Trophoblast cell (in vitro differentiated cells and primary cell): ENCODE measurements around the gene DHRS1.

Source experiments
- DNase-seq, 2 donors: peaks; one replicate each; pipeline ENCODE4 v3.0.0-alpha.2; 2016
- H2AFZ ChIP-seq: 2 replicates; pipeline ENCODE4 v1.6.1; 2013; ENCODE audit warnings: low read length, moderate library complexity, mild to moderate bottlenecking; ENCODE audit not compliant: insufficient read depth, poor library complexity
- H2AK5ac ChIP-seq: 2 replicates; pipeline ENCODE4 v1.6.1; 2013; ENCODE audit warnings: mild to moderate bottlenecking, low read length
- H2BK120ac ChIP-seq: 2 replicates; pipeline ENCODE4 v1.6.1; 2013; ENCODE audit warnings: low read length, mild to moderate bottlenecking, moderate library complexity; ENCODE audit not compliant: insufficient read depth, poor library complexity
- H2BK12ac ChIP-seq: 2 replicates; pipeline ENCODE4 v1.6.1; 2013; ENCODE audit warnings: mild to moderate bottlenecking, low read length, moderate library complexity
- H2BK5ac ChIP-seq: 2 replicates; pipeline ENCODE4 v1.6.1; 2013; ENCODE audit warnings: low read length, low read depth, moderate library complexity, mild to moderate bottlenecking; ENCODE audit not compliant: poor library complexity
- H3K14ac ChIP-seq: 2 replicates; pipeline ENCODE4 v1.6.1; 2013; ENCODE audit warnings: mild to moderate bottlenecking, low read length
- H3K18ac ChIP-seq: 2 replicates; pipeline ENCODE4 v1.6.1; 2013; ENCODE audit warnings: mild to moderate bottlenecking, low read length
- H3K23ac ChIP-seq: 2 replicates; pipeline ENCODE4 v1.6.1; 2013; ENCODE audit warnings: low read length
- H3K27ac ChIP-seq: 2 replicates; pipeline ENCODE4 v1.5.1; 2013; ENCODE audit warnings: low read depth, mild to moderate bottlenecking, inconsistent platforms, low read length, moderate library complexity
- H3K27me3 ChIP-seq: 2 replicates; pipeline ENCODE4 v1.6.1; 2013; ENCODE audit warnings: inconsistent platforms, mild to moderate bottlenecking, low read length, moderate library complexity; ENCODE audit not compliant: insufficient read depth
- H3K36me3 ChIP-seq, 2 experiments: 1 replicate in 1 of 2; 2 replicates in 1 of 2; pipeline ENCODE4 v1.6.1; 2013; ENCODE audit warnings: low read length in 2 of 2, mild to moderate bottlenecking in 2 of 2, moderate library complexity in 1 of 2; ENCODE audit not compliant: insufficient read depth in 2 of 2, control insufficient read depth in 1 of 2
- H3K4ac ChIP-seq: 2 replicates; pipeline ENCODE4 v1.6.1; 2013; ENCODE audit warnings: low read depth, mild to moderate bottlenecking, low read length, moderate library complexity
- H3K4me1 ChIP-seq, 2 experiments: 1 replicate in 1 of 2; 2 replicates in 1 of 2; pipeline ENCODE4 v1.6.1; 2013; ENCODE audit warnings: low read length in 2 of 2, mild to moderate bottlenecking in 2 of 2, moderate library complexity in 1 of 2; ENCODE audit not compliant: insufficient read depth in 2 of 2, control insufficient read depth in 1 of 2
- H3K4me2 ChIP-seq: 2 replicates; pipeline ENCODE4 v1.6.1; 2013; ENCODE audit warnings: inconsistent platforms, mild to moderate bottlenecking, low read length, moderate library complexity
- H3K4me3 ChIP-seq: 2 replicates; pipeline ENCODE4 v1.5.1; 2013; ENCODE audit warnings: mild to moderate bottlenecking, low read depth, low read length, inconsistent platforms
- H3K79me1 ChIP-seq: one replicate; pipeline ENCODE4 v1.6.1; 2013; ENCODE audit warnings: low read length
- H3K79me2 ChIP-seq: 2 replicates; pipeline ENCODE4 v1.6.1; 2013; ENCODE audit warnings: low read length, mild to moderate bottlenecking; ENCODE audit not compliant: control insufficient read depth, insufficient read depth, poor library complexity
- H3K9ac ChIP-seq: 2 replicates; pipeline ENCODE4 v1.6.1; 2013; ENCODE audit warnings: mild to moderate bottlenecking, low read length
- H3K9me3 ChIP-seq: 2 replicates; pipeline ENCODE4 v1.6.1; 2013; ENCODE audit warnings: low read depth, mild to moderate bottlenecking, control low read depth, inconsistent platforms, low read length; ENCODE audit not compliant: insufficient read depth
- H4K12ac ChIP-seq: 2 replicates; pipeline ENCODE4 v1.6.1; 2013; ENCODE audit warnings: low read depth, mild to moderate bottlenecking, low read length, moderate library complexity
- H4K8ac ChIP-seq: 2 replicates; pipeline ENCODE4 v1.6.1; 2013; ENCODE audit warnings: low read depth, mild to moderate bottlenecking, low read length, moderate library complexity
- H4K91ac ChIP-seq: one replicate; pipeline ENCODE4 v1.6.1; 2013; ENCODE audit warnings: low read depth, mild to moderate bottlenecking, low read length, moderate library complexity
- WGBS: extraction: QIAGEN DNeasy Blood & Tissue Kit; methylation state at CpG from one replicate; pipeline ENCODE4 v1.1.7; 2013; ENCODE audit warnings: missing lambda C conversion rate; ENCODE audit not compliant: insufficient read length, insufficient coverage; ENCODE audit errors: extremely low coverage; 5-methylcytosine and 5-hydroxymethylcytosine counted together

The DHRS1 gene

DNA sequence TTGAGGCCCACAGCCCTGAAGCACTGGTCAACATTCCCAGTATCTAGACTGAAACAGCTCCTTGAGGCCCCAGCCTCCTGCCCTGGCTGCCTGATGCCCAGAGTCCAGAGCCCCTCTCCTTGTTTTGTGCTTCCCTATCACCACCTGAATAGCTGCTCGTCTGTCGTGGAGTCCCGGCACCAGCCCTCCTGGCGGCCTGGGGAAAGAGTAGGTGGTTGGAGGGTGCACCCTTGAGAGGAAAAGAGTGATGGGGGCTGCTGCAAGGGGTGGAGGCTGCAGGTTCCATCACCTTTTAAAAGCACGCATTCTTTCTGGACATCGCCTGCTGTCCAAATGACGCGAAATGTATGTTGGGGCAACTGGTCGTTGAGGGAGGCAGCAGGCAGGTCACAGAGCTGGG, 31.4 kb downstream of the DHRS1 start:
- Histone ChIP-seq H3K27me3 (no peaks in the 10 kb centered on the region), H3K18ac (no peak overlapping the region), H3K27ac (no peak overlapping the region), H2BK5ac (no peak overlapping the region), H4K91ac (no peak overlapping the region), H3K4ac (no peak overlapping the region), H2AFZ (no peak overlapping the region), H3K9ac (no peak overlapping the region), H3K14ac (no peak overlapping the region), H3K23ac (no peak overlapping the region), H4K12ac (no peak overlapping the region), H3K36me3 (peaks cover 30 to 40% of the 10 kb centered on the region in 2 experiments), H2BK12ac (no peak overlapping the region), H3K4me1 (peaks cover 21 to 23% of the 10 kb centered on the region in 2 experiments), H4K8ac (no peak overlapping the region), H3K79me1 (peaks cover 23% of the 10 kb centered on the region), H3K4me3 (no peak overlapping the region), H2BK120ac (no peak overlapping the region), H2AK5ac (no peak overlapping the region), H3K79me2 (peaks cover 5% of the 10 kb centered on the region), H3K9me3 (no peaks in the 10 kb centered on the region), H3K4me2 (no peak overlapping the region)
- DNase-seq = no peak
- no CpG with 5 or more reads among the region's 9 CpGs for WGBS

DNA sequence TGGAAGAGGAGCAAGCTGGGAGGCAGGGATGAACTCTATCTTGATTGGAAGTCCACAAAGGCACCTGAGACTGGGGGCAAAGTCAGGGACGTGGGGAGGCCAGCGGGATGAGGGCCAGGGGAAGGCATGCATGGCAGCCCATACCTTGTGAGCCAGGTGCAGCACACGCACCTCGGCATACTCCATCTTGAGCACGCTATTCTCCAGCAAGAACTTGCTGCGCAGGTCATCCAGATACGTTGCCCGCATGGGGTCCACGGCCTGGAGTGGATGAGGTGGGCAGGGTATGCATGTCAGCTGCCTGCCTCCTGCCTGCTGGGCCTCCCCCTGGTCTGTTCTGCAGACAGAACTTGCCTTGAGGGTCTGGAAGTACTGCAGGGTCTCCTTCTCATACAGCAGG, 32.1 kb downstream of the DHRS1 start:
- Histone ChIP-seq H2AK5ac (no peak overlapping the region), H3K36me3 (peaks cover 30 to 40% of the 10 kb centered on the region in 2 experiments), H4K12ac (no peak overlapping the region), H2BK5ac (no peak overlapping the region), H3K79me2 (peaks cover 9% of the 10 kb centered on the region), H3K27me3 (no peaks in the 10 kb centered on the region), H3K14ac (no peak overlapping the region), H2AFZ (no peak overlapping the region), H3K9ac (no peak overlapping the region), H3K4me1 (peaks cover 28 to 30% of the 10 kb centered on the region in 2 experiments), H3K23ac (no peak overlapping the region), H2BK12ac (no peak overlapping the region), H3K27ac (no peak overlapping the region), H3K79me1 (peaks cover 30% of the 10 kb centered on the region), H4K91ac (no peak overlapping the region), H3K4me3 (no peak overlapping the region), H3K9me3 (no peaks in the 10 kb centered on the region), H2BK120ac (no peak overlapping the region), H3K4me2 (no peak overlapping the region), H3K4ac (no peak overlapping the region), H3K18ac (no peak overlapping the region), H4K8ac (no peak overlapping the region)
- DNase-seq = peak in 1 of 2 donors; percentile 40
- no CpG with 5 or more reads among the region's 9 CpGs for WGBS

DNA sequence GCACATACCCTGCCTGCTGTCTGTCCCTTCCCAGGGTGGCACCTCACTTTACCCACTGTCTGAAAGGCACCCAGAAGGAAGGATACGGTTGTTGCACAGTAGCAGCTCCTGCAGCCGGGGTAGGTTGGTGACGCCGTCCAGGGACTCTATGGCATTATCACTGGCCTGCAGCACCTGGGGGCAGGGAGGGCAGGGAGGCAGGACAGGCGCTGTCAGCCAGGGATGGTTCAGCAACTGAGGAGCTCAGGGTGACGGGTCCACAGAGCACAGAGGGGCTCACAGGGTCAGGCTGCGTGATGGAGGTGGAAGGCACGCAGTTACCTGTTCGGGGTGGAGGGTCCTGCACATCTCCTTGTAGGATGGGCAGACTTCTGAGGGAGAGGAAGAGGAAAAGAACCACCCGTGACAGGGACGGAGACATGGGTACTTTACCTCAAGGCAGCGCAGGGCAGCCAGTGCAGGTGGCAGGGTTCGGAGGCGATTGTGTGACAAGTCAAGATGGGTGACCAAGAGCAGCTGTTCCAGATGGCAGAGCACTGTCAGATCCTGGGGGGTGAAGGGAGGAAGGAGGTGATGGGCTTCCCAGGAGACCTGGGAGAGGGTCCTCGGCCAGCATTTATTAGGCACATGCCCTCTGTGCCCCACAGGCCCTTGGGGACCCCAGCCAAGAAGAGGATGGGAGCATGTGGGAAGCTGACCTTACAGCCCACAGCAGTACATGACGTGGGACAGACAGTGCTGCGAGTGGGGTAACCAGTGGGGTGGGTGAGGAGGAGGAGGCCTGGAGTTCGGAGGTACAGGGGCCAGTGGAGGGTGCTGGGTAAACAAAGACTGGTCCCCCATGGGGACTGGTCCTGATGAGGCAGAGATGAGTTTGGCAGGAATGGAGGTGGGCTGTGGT, 33.0 kb downstream of the DHRS1 start:
- peak overlapping the region; percentile 7 for H4K91ac ChIP-seq
- H3K4ac ChIP-seq = no peak overlapping the region
- no peak overlapping the region for H2AFZ ChIP-seq
- peaks cover 35 to 36% of the 10 kb centered on the region in 2 experiments for H3K4me1 ChIP-seq
- H3K23ac ChIP-seq = no peak overlapping the region
- no peak overlapping the region for H4K8ac ChIP-seq
- no peak overlapping the region for H2BK120ac ChIP-seq
- no peak overlapping the region for H3K18ac ChIP-seq
- H3K27ac ChIP-seq = no peak overlapping the region
- peaks cover 12% of the 10 kb centered on the region for H3K79me2 ChIP-seq
- H3K79me1 ChIP-seq = peaks cover 37% of the 10 kb centered on the region
- peaks cover 30 to 40% of the 10 kb centered on the region in 2 experiments for H3K36me3 ChIP-seq
- H3K9ac ChIP-seq = no peak overlapping the region
- H3K4me3 ChIP-seq = no peak overlapping the region
- no peaks in the 10 kb centered on the region for H3K27me3 ChIP-seq
- no peak for DNase-seq
- H3K9me3 ChIP-seq = no peaks in the 10 kb centered on the region
- no CpG with 5 or more reads among the region's 18 CpGs for WGBS
- H2BK12ac ChIP-seq = no peak overlapping the region
- H2AK5ac ChIP-seq = peak overlapping the region; percentile 2
- no peak overlapping the region for H2BK5ac ChIP-seq
- H3K4me2 ChIP-seq = no peak overlapping the region
- no peak overlapping the region for H3K14ac ChIP-seq
- H4K12ac ChIP-seq = no peak overlapping the region

DNA sequence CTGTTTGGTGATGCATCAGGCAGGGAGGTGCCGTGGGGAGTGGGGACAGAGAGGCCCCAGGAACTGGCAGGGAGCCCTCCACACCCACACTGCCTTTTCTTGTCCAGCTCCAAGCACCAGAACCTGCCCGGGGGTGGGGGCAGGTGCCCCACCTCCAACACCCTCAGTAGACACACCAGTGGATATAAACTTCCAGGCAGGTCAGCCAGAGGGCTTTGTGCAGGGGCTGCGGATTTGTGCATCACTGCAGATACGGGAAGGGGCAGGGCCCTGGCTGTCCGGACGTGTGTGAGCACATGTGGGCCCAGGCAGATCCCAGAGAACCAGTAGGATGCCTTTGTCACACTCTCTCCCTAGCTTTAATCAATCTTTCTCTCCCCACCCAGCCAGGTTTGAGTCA, 35.3 kb downstream of the DHRS1 start:
- peak overlapping the region; percentile 89 for H2BK12ac ChIP-seq
- WGBS = no CpG with 5 or more reads among the region's 6 CpGs
- peak overlapping the region; percentile 76 for H2BK5ac ChIP-seq
- peak overlapping the region; percentile 92 for H4K91ac ChIP-seq
- H2AK5ac ChIP-seq = peak overlapping the region; percentile 75
- H3K4me1 ChIP-seq = peaks cover 35 to 37% of the 10 kb centered on the region in 2 experiments
- H3K9ac ChIP-seq = no peak overlapping the region
- H3K36me3 ChIP-seq = peaks cover 36 to 46% of the 10 kb centered on the region in 2 experiments
- peaks cover 32% of the 10 kb centered on the region for H3K79me1 ChIP-seq
- peak overlapping the region; percentile 81 for H3K14ac ChIP-seq
- H3K18ac ChIP-seq = peak overlapping the region; percentile 63
- peak overlapping the region; percentile 98 for H3K27ac ChIP-seq
- no peak overlapping the region for H4K12ac ChIP-seq
- H4K8ac ChIP-seq = peak overlapping the region; percentile 68
- peaks cover 10% of the 10 kb centered on the region for H3K79me2 ChIP-seq
- DNase-seq = peak in 1 of 2 donors; percentile 18
- H2BK120ac ChIP-seq = peak overlapping the region; percentile 86
- no peaks in the 10 kb centered on the region for H3K9me3 ChIP-seq
- no peak overlapping the region for H3K23ac ChIP-seq
- H3K4me2 ChIP-seq = peak overlapping the region; percentile 41
- H3K4me3 ChIP-seq = no peak overlapping the region
- H3K27me3 ChIP-seq = no peaks in the 10 kb centered on the region
- peak overlapping the region; percentile 12 for H2AFZ ChIP-seq
- H3K4ac ChIP-seq = peak overlapping the region; percentile 37
